Measurements from ENCODE around the gene FGD6. TPM values are rescaled to one million over a fixed set of nuclear protein-coding genes. Genes with fewer than 3 reads are reported as not detected.

FGD6 gene
- total RNA-seq, 1 donor from 2014 or later: 14.1 TPM

GRCh38 chr12:95083938-95084337, 133.3 kb downstream of the FGD6 start:
- peak; percentile 25 for DNase-seq

GRCh38 chr12:95083471-95083870, 133.8 kb downstream of the FGD6 start:
- DNase-seq: no peak

GRCh38 chr12:95077341-95077740, 139.9 kb downstream of the FGD6 start:
- DNase-seq: no peak

- no peak for DNase-seq
Observed at GRCh38 chr12:95074766-95075165, 142.5 kb downstream of the FGD6 start.

- no peak for DNase-seq
Observed at GRCh38 chr12:95073698-95074520, 143.4 kb downstream of the FGD6 start.

- DNase-seq: peak; percentile 51
Observed at GRCh38 chr12:95072900-95073697, 144.2 kb downstream of the FGD6 start, which contains the start of gene NR2C1. Gene NR2C1 (minus strand): TSS chr12:95073618. CDS start chr12:95067384, 6,234 bp downstream.

GRCh38 chr12:95070378-95070777, 146.9 kb downstream of the FGD6 start:
- no peak for DNase-seq

GRCh38 chr12:95066091-95066855, 151.0 kb downstream of the FGD6 start:
- no peak for DNase-seq

GRCh38 chr12:95060951-95061350, 156.3 kb downstream of the FGD6 start:
- no peak for DNase-seq

- no peak for DNase-seq
Observed at GRCh38 chr12:95059984-95060383, 157.3 kb downstream of the FGD6 start.

GRCh38 chr12:95057424-95057823, 159.8 kb downstream of the FGD6 start:
- no peak for DNase-seq

- no peak for DNase-seq
Observed at GRCh38 chr12:95055057-95055456, 162.2 kb downstream of the FGD6 start.

GRCh38 chr12:95054206-95054605, 163.1 kb downstream of the FGD6 start:
- no peak for DNase-seq

- no peak for DNase-seq
Observed at GRCh38 chr12:95051241-95051640, 166.0 kb downstream of the FGD6 start.

GRCh38 chr12:95037906-95038305, 179.4 kb downstream of the FGD6 start:
- no peak for DNase-seq

- DNase-seq: no peak
Observed at GRCh38 chr12:95034750-95035149, 182.5 kb downstream of the FGD6 start.

Other genes starting within 250 kb of the FGD6 start
- 58.6 TPM for gene NDUFA12, start 213.8 kb downstream of the FGD6 start, total RNA-seq
- gene NR2C1, start 143.8 kb downstream of the FGD6 start, total RNA-seq: 52.2 TPM
- gene VEZT, start 340 bp upstream of the FGD6 start, total RNA-seq: 108 TPM